ENCODE data around the gene DENND1B.
A peak's percentile ranks its signal among the peaks of the same experiment; 100 is the strongest.

DENND1B gene

GRCh38 chr1:197782722-197783360 lies 7.6 kb upstream of the DENND1B start:
- no peak for DNase-seq (ENCODE audit: low spot score)
- no peak for TF ChIP-seq CTCF (IDR thresholded peaks at IDR 0.05; ENCODE audit: extremely low read depth, missing control alignments)

- no peak for TF ChIP-seq CTCF (IDR thresholded peaks at IDR 0.05; ENCODE audit: extremely low read depth, missing control alignments)
- DNase-seq (ENCODE audit: low spot score): no peak
Measured at GRCh38 chr1:197781968-197782721, 6.9 kb upstream of the DENND1B start.

GRCh38 chr1:197779921-197780320 lies 4.6 kb upstream of the DENND1B start:
- no peak for DNase-seq (ENCODE audit: low spot score)
- no peak for TF ChIP-seq CTCF (IDR thresholded peaks at IDR 0.05; ENCODE audit: extremely low read depth, missing control alignments)

GRCh38 chr1:197778366-197778945 lies 3.2 kb upstream of the DENND1B start:
- TF ChIP-seq CTCF (IDR thresholded peaks at IDR 0.05; ENCODE audit: extremely low read depth, missing control alignments): no peak
- no peak for DNase-seq (ENCODE audit: low spot score)

- peak; percentile 44 for DNase-seq (ENCODE audit: low spot score)
- no peak for TF ChIP-seq CTCF (IDR thresholded peaks at IDR 0.05; ENCODE audit: extremely low read depth, missing control alignments)
Measured at GRCh38 chr1:197776351-197777105, 1.2 kb upstream of the DENND1B start.

GRCh38 chr1:197774466-197775281 lies 606 bp downstream of the DENND1B start:
- peak; percentile 71 for DNase-seq (ENCODE audit: low spot score)
- TF ChIP-seq CTCF (IDR thresholded peaks at IDR 0.05; ENCODE audit: extremely low read depth, missing control alignments): no peak
